Activated CD4-positive, alpha-beta T cell treated with anti-CD3 and anti-CD28 coated beads, Interleukin-2, Interleukin-4, amounts not matched to agents 100 ng/mL and 50 ng/mL, durations not matched to agents 16 hours and 8 hours (primary cell): ENCODE results near the gene NDRG2.

Experiments used
- DNase-seq: peaks from one replicate; pipeline ENCODE4 v3.0.0-alpha.2; 2020; ENCODE audit warnings: low spot score

The NDRG2 gene

GRCh38 chr14:21024585-21025370 lies at the start of gene NDRG2:
Gene NDRG2 (minus strand): TSS chr14:21025061. CDS start chr14:21023315, 1,746 bp downstream.
- DNase-seq: peak; percentile 31

DNA sequence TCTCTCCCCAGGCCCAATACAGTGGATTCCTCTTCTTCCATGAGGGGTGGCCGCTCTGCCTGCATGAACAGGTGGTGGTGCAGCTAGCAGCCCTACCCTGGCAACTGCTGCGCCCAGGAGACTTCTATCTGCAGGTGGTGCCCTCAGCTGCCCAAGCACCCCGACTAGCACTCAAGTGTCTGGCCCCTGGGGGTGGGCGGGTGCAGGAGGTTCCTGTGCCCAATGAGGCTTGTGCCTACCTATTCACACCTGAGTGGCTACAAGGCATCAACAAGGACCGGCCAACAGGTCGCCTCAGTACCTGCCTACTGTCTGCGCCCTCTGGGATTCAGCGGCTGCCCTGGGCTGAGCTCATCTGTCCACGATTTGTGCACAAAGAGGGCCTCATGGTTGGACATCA lies 49.1 kb upstream of the NDRG2 start:
- no peak for DNase-seq

DNA sequence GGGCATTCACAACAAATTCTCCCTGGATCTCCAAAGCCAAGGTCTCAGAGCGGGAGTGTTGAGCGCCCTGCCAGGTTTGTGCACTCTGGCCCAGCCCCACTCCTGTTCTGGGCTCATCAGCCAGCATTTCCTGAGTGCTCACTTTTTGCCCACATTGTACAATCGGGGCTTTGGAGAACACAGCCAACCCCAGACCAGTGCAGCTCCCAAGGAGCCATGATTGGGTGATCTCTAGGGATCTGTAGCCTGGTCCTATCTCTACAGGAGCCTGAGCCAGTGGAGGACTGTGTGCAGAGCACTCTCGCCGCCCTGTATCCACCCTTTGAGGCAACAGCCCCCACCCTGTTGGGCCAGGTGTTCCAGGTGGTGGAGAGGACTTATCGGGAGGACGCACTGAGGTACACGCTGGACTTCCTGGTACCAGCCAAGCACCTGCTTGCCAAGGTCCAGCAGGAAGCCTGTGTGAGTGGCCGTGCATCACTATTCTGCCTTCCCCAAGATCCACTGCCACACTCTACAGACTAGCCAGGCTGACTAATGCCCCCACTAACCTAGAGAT lies 48.0 kb upstream of the NDRG2 start:
- DNase-seq: no peak

GRCh38 chr14:21072031-21072473 lies 47.2 kb upstream of the NDRG2 start:
- DNase-seq: no peak

GRCh38 chr14:21071225-21072030 lies 46.6 kb upstream of the NDRG2 start:
- peak; percentile 50 for DNase-seq

DNA sequence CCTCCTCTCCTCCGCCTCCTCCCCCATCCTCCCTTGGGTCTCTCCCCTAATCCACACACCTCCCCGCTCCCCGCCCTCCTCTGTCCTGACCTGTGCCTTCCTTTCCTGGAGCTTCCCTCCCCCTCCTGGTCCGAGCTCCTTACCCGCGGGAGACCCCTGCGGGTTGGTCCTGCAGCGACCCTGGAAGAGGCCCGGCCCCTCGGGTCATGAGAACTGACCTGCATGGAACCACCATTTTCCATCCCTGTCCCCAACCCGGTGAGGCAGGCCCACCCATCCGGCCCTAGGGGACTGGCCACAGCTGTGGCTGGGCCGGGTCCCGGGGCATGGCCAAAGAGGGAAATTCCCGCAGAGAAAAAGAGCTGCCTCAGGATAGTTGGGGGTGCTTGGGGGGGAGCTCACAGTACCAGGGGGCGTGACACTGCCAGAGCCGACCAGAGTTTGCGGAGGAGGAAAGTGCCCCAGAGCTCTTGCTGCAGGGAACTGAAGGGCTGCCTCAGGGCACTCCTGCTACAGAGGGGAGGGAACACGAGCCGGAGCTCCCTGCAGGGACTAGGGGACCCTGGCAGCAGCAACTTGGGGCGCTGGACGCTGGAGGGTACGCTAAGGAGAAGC lies 45.9 kb upstream of the NDRG2 start:
- DNase-seq: no peak

DNA sequence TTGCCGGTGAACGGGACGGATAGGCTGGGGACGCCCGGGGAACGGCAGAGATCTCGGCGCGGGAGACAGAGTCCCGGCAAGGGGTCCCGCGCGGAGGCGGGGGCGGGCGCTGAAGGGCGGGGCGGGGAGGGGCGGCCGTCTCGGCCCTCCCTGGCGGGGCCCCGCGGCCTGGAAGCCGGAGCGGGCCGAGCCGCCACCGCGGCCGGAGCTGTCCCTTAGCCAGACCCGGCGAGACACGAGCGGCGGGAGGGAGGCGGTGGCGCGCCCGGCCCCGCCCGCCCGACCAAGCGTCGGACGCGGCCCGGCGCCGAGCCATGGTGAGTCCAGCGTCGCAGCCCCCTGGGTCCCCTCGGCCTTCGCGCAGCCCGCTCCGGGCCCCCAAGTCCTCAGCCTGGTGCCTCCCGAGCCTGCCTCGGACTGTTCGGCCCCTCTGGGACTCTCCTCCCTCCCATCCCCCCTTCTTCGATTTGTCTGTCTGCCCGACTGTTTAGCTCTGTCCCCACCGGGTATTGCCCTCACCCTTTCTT lies 45.3 kb upstream of the NDRG2 start, which contains the start of gene ARHGEF40:
TSS of gene ARHGEF40 (plus strand) at position 222 of the 527 bp plus-strand sequence. CDS start at position 315, 93 bp downstream.
- DNase-seq: no peak

GRCh38 chr14:21069388-21070082 lies 44.7 kb upstream of the NDRG2 start:
- DNase-seq: no peak

DNA sequence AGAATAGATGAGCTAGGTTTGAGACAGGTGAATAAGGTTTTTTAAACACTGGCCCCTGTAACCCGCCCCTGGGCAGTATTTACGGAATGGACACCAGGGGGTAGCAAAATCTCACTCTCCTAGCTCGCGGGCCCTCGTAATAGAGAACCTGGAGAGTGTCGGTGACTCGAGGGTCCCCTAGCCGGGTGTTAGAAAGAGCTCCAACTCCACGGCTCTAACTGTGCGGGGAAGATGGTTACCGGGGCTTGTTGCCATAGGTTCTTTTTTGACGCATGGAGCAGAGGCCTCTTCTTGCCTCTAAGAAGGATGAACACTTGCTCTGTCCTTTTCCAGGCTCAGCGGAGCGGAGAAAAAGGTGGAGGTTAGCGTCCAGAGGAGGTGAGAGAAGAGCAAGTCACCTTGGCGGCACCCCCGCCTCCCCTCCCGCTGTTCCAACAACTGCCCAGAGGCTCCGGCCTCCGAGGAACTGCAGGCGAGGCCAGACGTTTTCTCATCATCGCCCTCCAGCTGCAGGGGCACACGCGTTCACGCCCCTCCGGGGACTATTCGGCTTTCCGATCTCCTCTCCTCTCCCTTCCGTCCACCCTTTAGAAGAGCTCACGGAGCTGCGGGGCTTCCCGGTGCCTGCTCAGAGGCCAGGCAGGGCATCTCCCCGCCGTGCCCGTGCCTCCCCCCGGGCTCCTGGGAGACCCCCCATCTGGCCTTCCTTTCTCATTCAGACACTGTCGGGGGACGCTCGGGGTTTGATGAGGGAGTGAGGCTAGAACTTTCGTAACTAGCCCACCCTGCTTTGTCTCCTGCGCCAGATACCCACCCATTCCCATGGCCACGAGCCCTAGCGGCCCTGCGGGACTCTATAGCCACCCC lies 43.9 kb upstream of the NDRG2 start:
- peak; percentile 28 for DNase-seq

DNA sequence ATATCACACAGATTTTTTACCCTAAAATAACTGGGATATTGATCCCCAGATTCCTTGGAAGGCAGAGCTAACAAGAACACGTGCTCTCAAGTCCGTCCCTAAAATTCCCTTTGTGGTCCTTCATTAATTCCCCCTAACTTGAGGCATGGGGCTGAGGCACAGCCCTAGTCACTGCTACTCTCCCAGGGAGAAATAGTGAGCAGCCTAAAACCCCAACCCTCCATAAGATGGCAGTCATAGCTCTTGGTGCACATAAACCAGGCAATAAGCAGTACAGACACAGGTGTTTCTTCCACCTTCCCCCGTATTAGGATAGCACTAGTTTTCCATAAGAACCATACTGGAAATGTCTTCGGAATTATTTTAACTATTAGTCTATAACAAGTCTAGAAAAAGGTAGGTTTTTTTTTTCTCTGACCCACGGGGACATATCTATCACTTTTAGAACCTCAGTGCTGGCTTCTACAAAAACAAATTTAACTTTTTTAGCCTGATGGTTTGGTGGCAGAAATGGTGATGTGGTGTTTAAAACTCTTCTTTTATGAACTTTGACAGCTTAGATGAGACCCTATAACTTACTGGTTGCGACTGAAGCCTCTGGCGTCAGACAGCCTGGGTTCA lies 42.1 kb upstream of the NDRG2 start:
- DNase-seq: no peak

DNA sequence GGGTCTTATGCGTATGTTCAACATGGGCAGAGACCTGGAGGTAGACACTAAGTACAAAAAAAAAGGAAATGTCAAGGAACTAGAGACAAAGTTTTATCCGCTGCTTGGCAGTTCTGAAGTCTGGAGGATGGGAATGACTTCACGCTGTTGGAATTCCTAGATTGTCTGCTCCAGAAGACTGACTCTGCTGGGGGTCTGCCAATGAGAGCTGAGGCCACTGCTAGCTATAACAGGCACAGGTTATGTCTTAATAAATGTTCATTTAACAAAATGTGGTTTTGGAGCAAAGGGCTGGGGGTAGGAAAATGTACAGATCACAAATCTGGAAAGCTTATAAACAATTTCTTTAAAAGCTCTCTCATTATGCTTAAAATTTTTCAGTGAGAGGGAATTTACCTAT lies 38.6 kb upstream of the NDRG2 start:
- no peak for DNase-seq

DNA sequence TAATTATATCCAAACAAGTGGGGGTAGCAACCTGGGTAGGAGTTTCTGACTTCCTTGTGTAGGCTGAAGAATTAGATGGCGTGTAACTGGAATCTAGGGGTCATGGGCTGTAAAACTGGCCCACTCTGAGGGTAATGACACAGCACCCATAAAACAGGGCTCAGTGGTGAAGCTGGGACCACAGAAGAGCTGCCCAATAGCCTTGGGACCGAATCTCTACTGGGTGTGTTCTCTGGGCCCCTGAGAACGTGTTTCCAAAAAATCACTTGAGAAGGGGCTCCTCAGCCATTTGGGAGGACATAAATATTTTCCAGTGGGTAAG lies 36.4 kb upstream of the NDRG2 start:
- no peak for DNase-seq

- DNase-seq: no peak
Observed at GRCh38 chr14:21060614-21061346, 35.9 kb upstream of the NDRG2 start.

DNA sequence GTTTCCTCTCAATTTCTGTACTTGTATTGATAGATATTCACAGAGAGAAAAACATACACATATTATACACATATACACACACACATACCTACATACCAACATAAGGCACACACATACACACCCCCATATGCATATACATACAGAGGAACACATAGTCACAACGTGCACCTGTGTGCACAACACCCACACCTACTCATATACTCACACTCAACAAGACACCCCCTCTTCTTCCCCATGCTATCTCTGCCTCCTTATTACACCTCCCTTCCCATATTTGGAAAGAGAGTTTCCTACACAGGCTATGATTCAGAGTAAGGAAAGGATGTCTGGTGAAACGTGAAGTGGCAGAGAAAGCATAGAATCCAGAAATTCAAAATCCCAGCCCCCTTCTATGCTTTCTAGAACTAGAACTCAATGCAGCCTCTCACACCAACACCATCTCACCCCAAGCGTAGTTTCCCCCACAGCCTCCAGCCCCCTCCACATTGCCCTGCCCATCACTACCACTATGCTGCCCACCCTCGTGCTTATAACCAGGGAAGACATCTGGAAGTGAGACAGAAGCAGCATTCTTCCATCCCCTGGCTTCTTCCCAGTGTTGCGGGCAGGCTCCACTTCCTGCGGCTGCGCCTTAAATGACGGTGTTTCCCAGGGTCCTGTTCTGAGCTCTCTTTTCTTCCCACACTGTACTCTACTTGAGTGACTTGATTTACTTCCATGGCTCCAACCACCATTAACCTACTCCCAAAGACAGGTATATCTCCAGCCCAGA lies 35.2 kb upstream of the NDRG2 start:
- DNase-seq: no peak

GRCh38 chr14:21058903-21059302 lies 34.0 kb upstream of the NDRG2 start:
- DNase-seq: no peak

DNA sequence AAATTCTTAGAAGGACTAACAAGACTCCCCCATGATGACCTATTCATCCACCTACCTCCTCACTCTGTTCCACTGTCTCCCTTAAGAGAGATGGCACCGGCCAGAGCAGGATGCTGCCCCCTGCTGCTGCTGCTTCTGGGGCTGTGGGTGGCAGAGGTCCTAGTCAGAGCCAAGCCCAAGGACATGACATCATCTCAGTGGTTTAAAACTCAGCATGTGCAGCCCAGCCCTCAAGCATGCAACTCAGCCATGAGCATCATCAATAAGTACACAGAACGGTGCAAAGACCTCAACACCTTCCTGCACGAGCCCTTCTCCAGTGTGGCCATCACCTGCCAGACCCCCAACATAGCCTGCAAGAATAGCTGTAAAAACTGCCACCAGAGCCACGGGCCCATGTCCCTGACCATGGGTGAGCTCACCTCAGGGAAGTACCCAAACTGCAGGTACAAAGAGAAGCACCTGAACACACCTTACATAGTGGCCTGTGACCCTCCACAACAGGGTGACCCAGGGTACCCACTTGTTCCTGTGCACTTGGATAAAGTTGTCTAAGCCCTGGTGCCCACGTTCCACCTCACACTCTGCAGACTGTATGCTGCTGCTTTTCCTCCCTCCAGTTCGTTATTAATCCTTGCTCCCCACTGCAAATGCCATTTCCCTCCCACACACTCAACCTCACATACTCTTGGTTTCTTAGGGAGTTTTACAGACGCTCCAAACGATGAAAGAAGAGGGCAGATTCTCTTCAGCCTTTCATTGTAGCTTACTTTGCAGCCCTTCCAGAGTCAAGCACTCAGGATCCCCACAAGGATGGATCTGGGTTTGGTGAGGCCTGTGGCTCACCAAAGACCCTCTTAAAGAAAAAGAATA lies 33.2 kb upstream of the NDRG2 start, which contains the start of gene RNASE8:
TSS of gene RNASE8 (plus strand) at position 20 of the 873 bp plus-strand sequence. CDS start at position 91, 71 bp downstream.
- peak; percentile 13 for DNase-seq

DNA sequence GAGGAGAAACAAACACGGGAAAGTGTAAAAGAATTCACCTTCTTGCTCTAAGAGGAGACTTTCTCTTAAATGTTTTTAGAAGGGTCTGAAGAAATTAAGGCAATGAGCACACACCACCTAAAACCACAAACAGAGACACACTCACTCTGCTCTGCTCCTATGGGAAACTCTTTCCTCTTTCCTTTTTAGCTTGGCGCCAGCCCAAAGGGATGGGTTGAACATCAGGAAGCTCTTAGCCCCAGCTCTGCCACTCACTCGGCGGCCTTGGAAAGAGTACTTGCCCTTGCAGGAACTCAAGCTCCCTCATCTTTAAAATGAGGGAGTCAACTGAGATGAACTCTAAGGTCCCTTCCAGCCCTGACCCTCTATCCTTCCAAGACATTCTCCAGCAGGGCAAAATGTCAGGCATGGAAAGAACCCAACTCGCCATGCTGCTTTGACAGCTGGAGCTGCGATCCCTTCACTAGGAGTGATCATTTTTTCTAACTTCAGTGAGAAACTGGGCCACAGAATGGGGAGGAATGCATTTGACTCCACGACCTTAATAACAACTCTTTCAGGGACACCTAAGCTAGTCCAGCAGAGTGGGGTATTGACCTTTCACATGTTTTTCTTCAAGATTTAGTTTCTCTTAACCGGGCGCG lies 31.8 kb upstream of the NDRG2 start:
- no peak for DNase-seq
